ENCODE measurements around the gene SAMSN1. TPM values are rescaled to one million over a fixed set of nuclear protein-coding genes. Genes with fewer than 3 reads are reported as not detected.
"Not testable (repeated sequence)": the region's sequence is repeated elsewhere in the genome, so short reads cannot be mapped to it uniquely, and the experiment has no call there.

The SAMSN1 gene
- total RNA-seq, 1 donor from 2014 or later, result not detected

DNA sequence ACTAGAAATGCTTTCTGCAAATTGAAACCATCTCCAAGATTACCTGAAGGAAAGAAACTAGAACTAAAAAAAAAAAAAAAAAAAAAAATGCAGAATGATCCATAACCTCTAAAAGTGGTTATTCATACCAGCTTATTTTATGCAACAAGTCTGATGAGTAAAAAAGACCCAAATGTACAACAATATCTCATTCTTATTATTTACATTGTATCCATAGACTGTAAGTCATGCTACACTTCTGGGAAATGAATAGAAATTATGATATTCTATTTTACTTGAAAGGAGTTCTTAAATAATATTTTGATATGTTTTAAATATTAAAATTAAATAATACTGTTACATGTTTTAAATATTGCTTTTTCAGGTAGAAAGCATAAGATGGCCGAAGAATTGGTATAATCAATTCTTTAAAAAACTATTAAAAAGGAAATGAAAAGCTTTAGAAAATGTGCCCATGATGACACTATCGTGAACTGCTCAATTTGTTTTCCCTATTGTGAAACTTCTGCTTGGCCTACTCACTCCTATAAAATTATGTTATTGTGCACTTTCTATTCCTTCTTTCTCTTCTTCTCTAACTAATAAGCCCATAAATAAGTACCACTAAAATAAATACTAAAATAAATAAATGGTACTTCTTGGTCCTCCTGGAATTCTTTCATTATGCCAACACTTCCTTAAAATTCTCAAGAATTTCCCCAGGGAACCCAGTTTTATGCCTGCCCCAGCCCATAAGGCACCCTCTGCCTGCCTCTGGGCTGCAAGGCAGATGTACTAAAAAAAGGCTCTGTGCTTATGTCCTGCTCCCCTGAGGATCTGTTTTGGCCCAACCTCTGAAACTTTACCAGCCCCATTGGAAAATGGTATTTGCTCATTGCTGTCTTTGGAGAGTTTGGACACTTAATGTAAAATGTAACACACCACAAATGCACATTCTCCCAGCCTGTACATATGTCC lies 18.1 kb downstream of the SAMSN1 start:
- no peak for DNase-seq (ENCODE audit: low read depth)

DNA sequence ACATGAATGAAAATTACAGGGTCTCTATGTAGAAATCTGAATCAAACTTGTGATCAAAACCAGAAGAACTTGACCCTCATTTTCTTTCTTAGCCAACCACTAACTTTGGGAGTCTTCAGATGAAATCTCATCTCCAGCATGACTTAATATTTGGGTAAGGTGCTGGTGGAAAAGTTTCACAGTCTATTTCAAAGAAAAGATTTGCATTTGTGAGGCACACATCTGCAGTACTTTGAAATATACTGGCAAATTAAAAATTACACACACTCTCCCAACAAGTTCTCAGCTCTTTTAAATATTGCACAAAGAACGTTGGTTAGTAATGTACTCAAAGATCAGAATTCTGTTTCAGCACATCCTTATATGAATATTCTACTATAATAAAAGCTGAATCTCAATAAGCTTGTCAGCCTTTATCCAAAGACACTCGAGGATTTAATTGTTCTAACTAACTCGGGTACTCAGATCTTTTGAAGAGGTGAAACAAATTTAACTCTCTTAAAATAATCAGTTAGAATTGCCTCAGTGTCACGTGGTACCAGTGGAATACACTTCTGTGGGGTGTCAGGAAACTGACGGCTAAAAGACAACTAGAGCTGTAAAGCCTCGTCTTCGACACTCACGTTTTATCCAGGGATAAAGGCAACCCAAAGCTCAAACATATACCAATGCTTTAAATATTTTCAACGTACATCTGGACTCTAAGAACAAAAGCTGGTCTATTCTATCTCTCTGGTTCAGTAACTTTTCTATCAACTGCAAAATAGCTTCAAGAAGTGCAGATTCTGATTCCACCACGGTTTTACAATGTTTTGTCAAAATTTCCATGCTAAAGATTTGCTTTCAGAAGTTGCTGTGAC lies 19.0 kb downstream of the SAMSN1 start:
- no peak for DNase-seq (ENCODE audit: low read depth)

DNA sequence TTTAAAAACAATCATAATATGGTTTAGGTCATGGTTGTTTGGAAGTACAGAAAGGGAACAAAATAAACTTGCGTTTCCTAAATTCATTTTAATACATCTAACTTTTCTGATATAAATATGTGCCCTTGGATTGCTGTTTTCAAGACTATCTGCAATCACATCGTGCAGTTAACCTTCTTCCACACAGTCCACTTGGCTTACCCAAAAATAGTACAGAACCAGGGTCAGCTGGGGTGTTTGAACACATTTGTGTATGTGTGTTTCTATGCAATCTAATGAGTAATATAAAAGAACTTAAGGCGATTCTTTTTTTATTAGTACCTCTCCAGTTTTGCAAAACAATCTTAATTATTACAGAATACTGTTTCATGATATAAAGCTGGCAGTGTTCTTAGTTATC lies 19.9 kb downstream of the SAMSN1 start:
- DNase-seq (ENCODE audit: low read depth), result no peak

DNA sequence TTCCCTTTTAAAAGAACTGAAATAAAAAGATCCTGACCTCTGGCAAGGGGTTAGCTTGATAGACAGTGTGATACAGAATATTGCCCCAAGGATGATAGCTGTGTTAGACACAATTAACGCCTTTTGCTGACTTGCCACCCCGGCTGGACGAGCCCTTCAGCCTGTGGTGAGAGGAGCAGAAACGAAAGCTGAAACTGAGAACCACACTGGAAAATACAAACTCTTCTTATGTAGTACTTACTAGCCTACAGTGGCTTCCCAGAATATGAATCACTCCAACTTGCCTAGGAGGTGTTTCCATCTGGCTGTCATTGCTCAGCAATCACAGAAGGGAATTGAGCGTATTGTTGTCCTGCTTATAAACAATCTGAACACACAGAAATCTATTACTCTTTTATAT lies 22.9 kb downstream of the SAMSN1 start:
- DNase-seq (ENCODE audit: low read depth), result peak; percentile 22

DNA sequence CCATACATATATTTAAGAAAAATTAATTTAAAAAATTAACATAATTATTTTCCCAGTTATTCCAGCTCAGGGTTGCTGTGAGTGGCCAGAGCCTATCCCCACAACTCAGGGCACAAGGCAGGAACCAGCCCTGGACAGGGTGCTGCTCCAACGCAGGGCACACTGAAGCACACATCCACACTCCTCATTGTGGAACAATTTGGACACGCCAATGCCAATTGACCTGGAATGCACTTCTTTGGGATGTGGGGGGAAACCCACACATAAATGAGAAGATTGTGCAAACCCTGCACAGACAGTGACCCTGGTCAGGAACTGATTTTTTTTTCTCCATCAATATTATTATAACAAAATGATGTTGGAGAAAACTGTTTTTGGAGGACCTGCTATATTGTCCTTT lies 23.4 kb downstream of the SAMSN1 start:
- DNase-seq (ENCODE audit: low read depth), result no peak

DNA sequence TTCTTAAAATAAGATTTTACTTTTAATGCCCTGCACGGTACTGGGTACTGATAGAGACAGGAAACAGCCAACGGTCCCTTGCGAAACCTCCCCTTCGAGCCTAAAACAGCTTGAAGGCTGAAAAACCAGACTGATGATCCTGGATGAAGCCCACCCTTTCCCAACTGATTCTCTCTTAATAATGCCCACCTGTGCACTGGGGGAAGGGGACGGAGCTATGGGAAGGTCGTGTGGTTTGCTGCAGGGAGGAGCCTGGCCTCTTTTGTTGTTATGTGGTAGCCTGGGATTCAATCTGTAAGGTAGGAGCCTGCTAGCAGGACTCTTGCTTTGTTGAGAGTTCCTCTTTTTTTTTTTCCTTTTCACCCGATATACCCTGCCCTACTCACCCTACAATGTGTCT lies 25.6 kb downstream of the SAMSN1 start:
- no peak for DNase-seq (ENCODE audit: low read depth)

DNA sequence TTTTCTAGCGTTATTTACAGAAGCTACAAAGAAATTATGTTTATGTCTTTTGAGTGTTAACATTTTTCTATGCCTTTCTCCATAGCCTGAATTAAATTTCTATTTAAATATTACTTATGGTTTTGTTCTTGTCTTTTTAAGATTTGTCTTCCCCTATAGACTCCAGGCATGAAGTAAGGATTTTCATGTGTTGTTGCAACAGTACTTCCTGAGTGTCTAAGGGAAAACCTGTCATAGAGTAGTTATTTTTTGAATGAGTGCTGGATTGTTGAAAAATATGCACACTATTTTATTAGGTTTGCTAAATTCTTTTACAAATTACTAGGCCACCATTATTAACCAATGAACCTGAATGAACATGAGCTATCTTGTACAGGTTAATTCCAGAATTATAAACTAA lies 27.1 kb downstream of the SAMSN1 start:
- no peak for DNase-seq (ENCODE audit: low read depth)

DNA sequence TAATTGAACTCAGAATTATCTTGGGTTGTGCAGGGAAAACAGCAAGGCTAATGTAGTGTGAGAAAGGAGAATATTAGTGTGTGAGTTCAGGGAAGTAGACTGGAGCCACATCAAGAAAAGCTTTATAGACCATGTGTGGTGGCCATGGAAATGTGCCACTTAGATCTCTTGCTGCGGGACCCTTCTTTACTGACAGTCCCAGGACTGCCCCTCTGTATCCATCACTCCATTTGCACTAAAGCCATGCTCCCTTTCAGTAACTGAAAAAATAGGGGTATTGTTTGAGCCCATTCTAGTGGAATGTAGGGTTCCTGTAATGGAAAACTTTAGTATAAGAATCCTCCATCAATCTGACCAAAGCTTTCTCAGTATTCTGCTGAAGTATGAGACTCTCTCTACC lies 32.3 kb downstream of the SAMSN1 start:
- DNase-seq (ENCODE audit: low read depth), result no peak

DNA sequence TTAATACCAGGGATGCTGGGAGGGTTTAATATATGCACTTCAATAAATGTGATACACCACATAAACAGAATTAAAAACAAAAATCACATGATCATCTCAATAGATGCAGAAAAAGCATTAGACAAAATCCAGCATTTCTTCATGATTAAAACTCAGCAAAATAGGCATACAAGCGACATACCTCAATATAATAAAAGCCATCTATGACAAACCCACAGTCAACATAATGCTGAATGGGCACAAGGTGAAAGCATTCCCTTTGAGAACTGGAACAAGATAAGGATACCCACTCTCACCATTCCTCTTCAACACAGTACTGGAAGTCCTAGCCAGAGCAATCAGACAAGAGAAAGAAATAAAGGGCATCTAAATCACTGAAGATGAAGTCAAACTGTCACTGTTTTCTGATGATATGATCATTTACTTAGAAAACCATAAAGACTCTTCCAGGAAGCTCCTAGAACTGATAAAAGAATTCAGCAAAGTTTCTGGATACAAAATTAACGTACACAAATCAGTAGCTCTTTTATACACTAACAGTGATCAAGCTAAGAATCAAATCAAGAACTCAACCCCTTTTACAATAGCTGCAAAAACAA lies 39.2 kb downstream of the SAMSN1 start:
- not testable (repeated sequence) for DNase-seq (ENCODE audit: low read depth)

DNA sequence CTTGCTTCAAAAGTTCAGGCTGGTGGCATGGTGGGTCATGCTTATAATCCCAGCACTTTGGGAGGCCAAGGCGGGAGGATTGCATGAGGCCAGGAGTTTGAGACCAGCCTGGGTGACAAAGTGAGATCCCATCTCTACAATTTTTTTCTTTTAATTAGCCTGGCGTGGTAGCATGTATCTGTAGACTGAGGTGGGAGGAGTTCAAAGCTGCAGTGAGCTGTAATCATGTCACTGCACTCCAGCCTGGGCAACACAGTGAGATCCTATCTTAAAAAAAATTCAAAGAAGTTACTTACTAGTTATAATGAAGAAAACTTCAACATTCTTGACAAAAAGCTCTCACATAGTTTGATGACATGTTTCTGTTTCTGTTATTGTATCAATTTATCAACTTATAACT lies 45.2 kb downstream of the SAMSN1 start:
- DNase-seq (ENCODE audit: low read depth), result no peak

DNA sequence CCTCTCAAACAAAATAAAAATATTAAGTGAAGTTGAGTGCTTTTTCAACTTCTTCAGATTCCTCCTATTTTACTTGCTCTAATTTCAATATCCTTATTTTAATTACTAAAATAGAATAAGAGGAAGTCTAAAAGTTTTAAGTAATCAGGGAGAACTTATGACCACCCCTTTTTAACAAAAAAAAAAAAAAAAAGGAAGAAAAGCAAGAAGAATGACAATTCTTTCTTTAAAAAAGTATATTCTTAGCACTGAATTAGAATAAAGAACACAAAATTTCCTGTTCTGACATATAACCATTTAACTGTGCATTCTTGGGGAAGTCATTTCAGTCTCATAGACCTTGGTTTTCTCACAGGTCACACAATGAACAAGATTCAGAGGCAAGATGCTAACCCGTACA lies 46.8 kb downstream of the SAMSN1 start:
- DNase-seq (ENCODE audit: low read depth), result no peak

DNA sequence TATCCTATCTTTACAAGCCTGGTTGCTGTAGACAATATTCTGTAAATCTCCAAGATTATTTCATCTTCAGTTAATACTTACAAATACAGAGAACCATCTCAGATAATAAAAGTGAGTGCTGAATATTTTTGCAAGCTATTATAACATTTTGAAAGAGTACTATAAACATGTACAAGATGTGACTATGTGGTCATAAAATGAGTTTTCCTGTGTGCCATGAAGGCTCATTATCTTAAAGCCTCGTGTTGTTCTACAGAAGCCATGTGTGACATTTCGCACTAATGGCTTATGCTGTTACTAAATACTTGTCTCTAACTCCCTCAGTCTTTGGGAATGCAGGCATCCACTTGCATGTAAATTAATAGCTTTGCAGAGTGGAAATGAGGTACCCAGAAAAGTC lies 48.3 kb downstream of the SAMSN1 start:
- DNase-seq (ENCODE audit: low read depth), result no peak

DNA sequence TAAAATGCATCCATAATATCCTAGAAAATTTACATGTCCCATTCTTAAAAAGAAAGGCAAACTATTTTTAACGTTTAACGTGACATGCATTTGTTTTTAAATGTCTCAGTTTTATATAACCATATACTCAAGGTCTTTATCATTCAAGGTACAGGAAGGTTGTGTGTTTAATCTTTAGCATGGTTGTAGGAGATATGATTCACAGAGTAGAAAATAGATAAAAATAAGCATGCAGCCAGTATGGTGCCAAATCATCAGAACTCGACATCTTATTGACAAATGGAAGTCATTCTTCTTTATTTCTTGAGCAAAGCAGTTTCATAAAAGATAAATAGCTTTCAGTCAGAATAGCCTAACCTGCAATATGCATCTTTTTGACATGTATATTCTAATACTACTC lies 51.0 kb downstream of the SAMSN1 start:
- no peak for DNase-seq (ENCODE audit: low read depth)

DNA sequence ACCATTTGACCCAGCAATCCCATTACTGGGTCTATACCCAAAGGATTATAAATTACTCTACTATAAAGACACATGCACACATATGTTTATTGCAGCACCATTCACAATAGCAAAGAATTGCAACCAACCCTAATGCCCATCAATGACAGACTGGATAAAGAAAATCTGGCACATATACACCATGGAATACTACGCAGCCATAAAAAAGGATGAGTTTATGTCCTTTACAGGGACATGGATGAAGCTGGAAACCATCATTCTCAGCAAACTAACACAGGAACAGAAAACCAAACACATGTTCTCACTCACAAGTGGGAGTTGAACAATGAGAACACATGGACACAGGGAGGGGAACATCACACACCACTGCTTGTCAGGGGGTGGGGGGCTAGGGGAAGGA lies 51.9 kb downstream of the SAMSN1 start:
- DNase-seq (ENCODE audit: low read depth), result not testable (repeated sequence)

DNA sequence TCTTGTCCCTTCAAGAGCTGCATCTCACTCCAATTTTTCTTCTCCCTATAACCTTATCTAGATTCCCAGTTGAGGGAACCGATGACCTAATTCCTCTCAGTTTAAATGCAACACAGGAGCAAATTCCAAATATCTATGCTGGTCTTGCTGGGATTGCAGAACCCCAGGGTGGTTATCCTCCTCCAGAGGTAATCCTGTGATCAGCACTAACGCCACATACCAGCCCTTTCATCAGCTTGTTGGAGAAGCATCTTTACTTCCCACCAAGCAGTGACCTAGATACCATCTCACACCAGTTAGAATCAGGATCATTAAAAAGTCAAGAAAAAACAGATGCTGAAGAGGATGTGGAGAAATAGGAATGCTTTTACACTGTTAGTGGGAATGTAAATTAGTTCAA lies 52.4 kb downstream of the SAMSN1 start:
- DNase-seq (ENCODE audit: low read depth), result no peak

DNA sequence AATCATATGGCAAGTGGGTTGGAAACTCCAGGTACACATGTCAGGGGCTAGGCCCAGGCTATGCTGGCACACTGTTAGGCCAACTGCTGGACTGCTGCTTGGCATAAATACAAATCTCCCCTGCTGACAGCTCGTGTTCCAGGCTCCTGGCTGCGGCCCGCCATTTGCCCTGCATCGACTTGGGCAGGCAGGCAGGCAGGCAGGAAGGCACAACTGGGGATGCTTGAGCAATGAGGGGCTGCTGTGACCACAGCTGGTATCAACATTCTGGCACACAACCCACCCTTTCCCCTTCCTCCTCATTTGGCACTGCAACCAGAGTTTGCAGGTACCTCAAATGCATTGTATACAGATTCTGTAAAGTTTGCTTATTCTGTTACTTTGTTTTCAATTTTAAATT lies 53.2 kb downstream of the SAMSN1 start:
- no peak for DNase-seq (ENCODE audit: low read depth)

DNA sequence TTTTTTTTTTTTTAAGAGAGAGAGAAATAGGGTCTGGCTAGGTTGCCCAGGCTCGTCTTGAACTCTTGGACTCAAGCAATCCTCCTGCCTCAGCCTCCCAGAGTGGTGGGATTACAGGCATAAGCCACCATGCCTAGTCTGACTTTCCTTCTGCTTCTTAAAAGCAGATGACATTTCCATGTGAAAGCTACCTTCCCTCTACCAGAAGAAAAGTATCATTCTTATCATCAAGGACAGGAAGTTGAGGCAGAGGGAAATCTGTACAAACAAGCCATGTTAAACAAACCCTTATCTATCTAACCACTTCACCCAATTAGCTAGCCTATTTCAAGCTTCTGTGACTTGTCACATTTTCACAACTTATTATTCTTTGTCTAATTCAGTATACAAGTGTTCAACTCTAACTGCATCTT lies 54.8 kb downstream of the SAMSN1 start:
- DNase-seq (ENCODE audit: low read depth), result no peak

DNA sequence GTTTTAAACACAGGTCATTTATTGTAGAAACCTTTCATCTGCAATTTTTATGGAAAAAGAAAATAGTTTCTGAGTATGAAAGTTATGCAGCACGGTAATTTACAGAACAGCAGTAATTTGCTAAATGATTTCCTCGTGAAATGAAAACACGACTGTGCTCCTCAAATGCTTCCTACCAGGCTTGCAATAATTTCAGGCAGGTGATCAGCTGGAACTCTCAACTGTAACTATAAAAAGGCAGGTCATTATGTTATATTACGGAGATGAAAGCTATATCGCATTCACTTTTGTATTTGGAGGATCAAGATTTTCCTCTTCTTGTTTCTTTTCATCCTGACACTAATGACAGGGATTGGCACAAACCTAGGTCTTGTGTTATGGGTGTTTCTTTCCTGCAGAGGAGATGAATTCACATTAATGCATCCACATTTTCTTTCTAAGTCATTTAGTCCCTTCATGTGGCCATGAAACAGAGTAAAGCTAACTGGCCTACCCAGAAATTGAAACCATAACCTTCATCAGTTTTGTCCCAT lies 57.4 kb downstream of the SAMSN1 start:
- DNase-seq (ENCODE audit: low read depth), result no peak

DNA sequence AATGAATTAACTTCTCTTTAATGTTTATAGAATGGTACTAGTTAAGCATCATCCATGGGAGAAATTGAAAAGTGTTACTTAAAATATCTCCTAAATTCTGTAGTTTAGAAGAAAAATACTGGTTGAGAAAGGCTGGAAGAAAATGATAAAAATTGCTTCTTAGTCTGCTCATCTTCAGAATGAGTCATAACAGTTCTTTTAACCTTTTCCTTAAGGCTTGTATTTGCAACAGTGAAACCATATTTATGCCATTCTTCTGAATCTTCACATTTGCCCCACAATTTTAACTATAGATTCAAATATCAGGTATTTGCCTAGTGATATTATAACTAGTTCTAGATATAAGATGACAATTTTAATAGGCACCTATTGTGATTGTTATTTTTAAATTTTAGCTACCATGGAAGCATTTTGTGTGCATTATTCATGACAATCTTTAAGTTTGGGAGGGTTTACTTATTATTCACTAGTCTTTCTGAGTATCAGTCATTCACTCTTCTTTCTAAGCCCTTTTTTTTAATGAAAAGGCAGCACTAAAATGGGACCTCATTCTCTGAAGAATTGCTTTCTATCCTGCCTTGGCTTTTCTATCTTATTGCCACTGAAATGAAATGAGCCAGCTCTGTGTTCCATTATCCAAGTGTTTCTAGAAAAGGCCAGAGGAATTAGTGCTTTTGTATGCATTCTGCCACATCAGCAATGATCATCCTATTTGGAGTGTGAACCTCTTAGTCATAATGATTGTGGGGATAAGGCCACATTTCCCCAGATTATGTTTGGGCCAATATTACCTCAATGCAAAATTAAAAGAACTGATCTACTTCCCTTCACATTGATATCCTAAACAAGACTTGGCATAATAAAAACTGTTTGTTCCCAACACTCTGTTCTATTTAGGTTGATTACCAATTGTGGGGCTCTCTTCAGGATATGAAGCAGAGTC lies 58.4 kb downstream of the SAMSN1 start:
- DNase-seq (ENCODE audit: low read depth), result no peak

DNA sequence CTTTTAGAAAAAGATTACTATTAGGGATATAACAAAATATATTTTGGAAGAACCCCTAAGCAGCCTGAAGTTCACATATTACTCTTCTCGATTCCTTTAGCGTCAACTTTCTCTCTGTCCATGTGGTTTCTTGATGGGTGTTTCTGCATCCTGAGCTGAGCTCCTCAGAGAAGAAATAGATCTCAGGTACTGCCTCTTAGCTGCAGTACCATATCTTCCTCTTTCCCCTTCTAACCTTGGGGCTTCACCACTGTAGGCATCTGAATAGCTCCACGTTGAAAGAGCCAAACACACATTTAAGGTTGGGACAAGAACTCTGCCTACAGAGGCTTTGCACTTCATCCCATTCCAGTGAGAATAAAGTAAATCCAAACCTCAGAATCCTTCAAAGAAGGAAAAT lies 59.2 kb downstream of the SAMSN1 start:
- no peak for DNase-seq (ENCODE audit: low read depth)

Data from renal cortical epithelial cell (primary cell).